ENCODE data around the gene ABCC4. TPM values are rescaled to one million over a fixed set of nuclear protein-coding genes. Genes with fewer than 3 reads are reported as not detected.

The ABCC4 gene
- total RNA-seq, 1 donor from 2014 or later: 21.8 TPM

DNA sequence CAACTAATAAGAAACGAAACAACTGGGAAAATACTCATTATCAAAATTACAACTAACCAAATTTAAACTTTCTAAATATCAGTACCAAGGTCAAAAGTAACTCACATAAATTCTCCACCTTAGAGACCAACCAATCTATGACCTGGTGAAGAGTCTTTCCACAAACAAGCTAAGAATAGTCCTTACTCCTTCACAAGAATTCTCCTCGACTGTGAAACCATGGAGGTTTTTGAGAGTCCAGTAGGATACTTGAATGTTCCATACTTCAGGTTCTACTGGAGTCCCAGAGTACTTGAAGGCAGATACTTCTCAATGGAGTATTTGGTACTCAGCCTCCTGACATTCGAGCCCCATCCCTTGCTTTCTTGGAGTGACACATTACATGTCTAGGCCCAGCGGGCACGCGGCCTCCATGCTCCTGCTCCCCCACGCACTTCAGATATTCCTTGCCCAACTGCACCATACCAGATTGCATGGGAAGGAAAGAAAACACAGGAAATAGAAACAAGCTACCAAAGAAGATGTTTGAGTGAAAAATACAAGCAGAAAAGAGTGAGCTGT is 63.9 kb downstream of the ABCC4 start:
- DNase-seq (ENCODE audit: low read depth, low spot score): no peak
- peaks cover 8% of the 10 kb centered on the region for H3K4me1 Mint-ChIP-seq
- peaks cover 6% of the 10 kb centered on the region for H3K36me3 Mint-ChIP-seq (ENCODE audit: low read depth)
- H3K4me3 Mint-ChIP-seq: no peak overlapping the region
- H3K27me3 Mint-ChIP-seq (ENCODE audit: low read depth): no peaks in the 10 kb centered on the region
- H3K9me3 Mint-ChIP-seq: peaks cover 3% of the 10 kb centered on the region
- H3K27ac Mint-ChIP-seq (ENCODE audit: unreplicated experiment): no peak overlapping the region
- TF ChIP-seq, protein P1, sequence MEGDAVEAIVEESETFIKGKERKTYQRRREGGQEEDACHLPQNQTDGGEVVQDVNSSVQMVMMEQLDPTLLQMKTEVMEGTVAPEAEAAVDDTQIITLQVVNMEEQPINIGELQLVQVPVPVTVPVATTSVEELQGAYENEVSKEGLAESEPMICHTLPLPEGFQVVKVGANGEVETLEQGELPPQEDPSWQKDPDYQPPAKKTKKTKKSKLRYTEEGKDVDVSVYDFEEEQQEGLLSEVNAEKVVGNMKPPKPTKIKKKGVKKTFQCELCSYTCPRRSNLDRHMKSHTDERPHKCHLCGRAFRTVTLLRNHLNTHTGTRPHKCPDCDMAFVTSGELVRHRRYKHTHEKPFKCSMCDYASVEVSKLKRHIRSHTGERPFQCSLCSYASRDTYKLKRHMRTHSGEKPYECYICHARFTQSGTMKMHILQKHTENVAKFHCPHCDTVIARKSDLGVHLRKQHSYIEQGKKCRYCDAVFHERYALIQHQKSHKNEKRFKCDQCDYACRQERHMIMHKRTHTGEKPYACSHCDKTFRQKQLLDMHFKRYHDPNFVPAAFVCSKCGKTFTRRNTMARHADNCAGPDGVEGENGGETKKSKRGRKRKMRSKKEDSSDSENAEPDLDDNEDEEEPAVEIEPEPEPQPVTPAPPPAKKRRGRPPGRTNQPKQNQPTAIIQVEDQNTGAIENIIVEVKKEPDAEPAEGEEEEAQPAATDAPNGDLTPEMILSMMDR (conservative IDR thresholded peaks at IDR 0.05): no peak

DNA sequence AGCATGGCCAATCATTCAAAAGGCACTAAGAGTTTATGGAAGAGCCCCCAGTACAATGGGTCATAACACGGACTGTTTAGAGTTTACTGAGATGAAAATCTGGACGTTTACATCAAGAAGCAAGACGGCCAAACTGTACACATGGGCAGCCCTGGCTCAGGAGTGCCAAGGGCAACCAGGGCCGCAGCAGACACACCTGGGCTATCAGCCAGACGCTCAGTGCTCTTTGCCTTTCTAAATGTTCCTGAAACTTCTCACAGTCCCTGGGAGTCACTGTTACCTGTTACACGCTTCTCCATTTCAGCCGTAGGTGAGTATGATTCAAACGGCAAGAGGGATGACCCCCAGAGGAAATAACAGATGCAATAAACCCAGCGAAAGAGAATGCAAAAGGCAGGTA is 64.5 kb downstream of the ABCC4 start:
- no peak for DNase-seq (ENCODE audit: low read depth, low spot score)
- Mint-ChIP-seq H3K27ac (ENCODE audit: unreplicated experiment) (peak overlapping the region; percentile 68), H3K27me3 (ENCODE audit: low read depth) (no peaks in the 10 kb centered on the region), H3K9me3 (peaks cover 3% of the 10 kb centered on the region), H3K4me1 (peaks cover 8% of the 10 kb centered on the region), H3K36me3 (ENCODE audit: low read depth) (peaks cover 8% of the 10 kb centered on the region), H3K4me3 (no peak overlapping the region)
- TF ChIP-seq, protein P1 (conservative IDR thresholded peaks at IDR 0.05): no peak

DNA sequence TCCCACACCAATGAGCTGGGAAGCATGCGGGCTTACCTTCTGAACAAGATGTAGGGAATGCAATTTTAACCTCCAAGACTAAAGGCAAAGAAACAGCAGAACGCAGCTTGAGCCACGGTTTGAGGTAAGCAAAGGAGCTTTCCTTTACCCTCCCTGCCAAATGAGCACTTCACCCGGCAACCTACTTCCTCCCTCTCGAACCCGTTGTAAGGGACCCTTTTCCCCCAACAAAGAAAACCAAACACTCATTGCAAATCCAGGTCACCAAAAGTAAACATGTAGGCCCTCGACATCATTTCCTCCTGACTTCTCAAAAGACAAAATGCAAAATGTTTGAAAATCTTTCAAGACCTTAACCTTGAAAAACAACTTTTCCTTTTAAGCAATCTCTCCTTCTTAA is 65.3 kb downstream of the ABCC4 start:
- H3K4me3 Mint-ChIP-seq: no peak overlapping the region
- TF ChIP-seq, protein P1 (conservative IDR thresholded peaks at IDR 0.05): no peak
- peaks cover 8% of the 10 kb centered on the region for H3K4me1 Mint-ChIP-seq
- H3K36me3 Mint-ChIP-seq (ENCODE audit: low read depth): peaks cover 8% of the 10 kb centered on the region
- DNase-seq (ENCODE audit: low read depth, low spot score): no peak
- H3K27me3 Mint-ChIP-seq (ENCODE audit: low read depth): no peaks in the 10 kb centered on the region
- no peaks in the 10 kb centered on the region for H3K9me3 Mint-ChIP-seq
- peak overlapping the region; percentile 68 for H3K27ac Mint-ChIP-seq (ENCODE audit: unreplicated experiment)

DNA sequence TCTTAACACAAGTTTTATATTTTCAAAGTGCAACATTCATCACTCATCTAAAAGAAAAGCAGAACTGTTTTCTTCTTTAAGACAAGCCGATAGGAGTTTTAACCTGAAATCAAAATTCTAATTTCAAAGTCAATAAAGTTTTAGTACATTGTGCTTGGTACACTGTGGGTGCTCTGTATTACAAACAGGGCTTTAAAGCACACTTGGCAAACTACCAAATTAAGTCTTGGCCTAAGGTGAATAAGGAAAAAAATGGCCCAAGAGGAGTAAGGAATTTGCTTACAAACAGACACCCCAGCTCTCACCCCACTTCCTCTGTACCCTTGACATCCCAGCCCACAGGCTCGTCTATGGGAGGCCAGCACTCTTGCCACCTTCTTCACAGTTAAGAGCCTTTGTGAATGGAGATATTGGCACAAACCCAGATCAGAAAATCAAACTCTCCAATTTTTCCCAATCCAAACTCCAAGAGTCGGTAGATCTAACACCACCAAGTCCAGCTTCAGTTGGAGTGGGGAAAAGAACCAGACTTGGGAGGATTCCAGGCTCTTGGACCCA is 66.0 kb downstream of the ABCC4 start:
- no peaks in the 10 kb centered on the region for H3K9me3 Mint-ChIP-seq
- H3K4me1 Mint-ChIP-seq: peaks cover 8% of the 10 kb centered on the region
- no peaks in the 10 kb centered on the region for H3K27me3 Mint-ChIP-seq (ENCODE audit: low read depth)
- H3K27ac Mint-ChIP-seq (ENCODE audit: unreplicated experiment): no peak overlapping the region
- TF ChIP-seq, protein P1 (conservative IDR thresholded peaks at IDR 0.05): no peak
- H3K36me3 Mint-ChIP-seq (ENCODE audit: low read depth): peaks cover 8% of the 10 kb centered on the region
- DNase-seq (ENCODE audit: low read depth, low spot score): no peak
- no peak overlapping the region for H3K4me3 Mint-ChIP-seq

DNA sequence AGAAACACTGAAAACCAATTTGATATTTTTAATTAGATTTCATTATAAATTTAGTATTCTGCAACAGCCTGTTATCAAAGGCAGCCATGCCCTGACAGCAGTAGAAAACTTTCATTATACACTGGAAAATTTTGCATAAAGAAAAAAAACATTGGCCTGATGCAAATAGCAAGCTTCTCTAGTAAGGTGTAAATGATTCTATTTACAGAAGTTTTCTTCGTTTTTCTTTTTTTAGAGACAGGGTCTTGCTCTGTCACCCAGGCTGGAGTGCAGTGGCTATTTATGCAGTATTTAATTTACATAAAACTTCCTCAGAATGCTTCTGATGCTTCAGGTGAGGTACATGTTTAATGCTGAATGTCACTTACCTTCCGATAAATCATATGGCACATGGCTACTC is 67.0 kb downstream of the ABCC4 start:
- TF ChIP-seq, protein P1 (conservative IDR thresholded peaks at IDR 0.05): no peak
- Mint-ChIP-seq H3K36me3 (ENCODE audit: low read depth) (peaks cover 8% of the 10 kb centered on the region), H3K27me3 (ENCODE audit: low read depth) (no peaks in the 10 kb centered on the region)

More for the DNA sequence above, 67.0 kb downstream of the ABCC4 start:
- Mint-ChIP-seq H3K9me3 (no peaks in the 10 kb centered on the region), H3K27ac (ENCODE audit: unreplicated experiment) (no peak overlapping the region), H3K4me1 (peaks cover 8% of the 10 kb centered on the region), H3K4me3 (no peak overlapping the region)
- no peak for DNase-seq (ENCODE audit: low read depth, low spot score)
